GM12878 (cell line): ENCODE measurements around the gene TACC3. TPM values are rescaled to one million over a fixed set of nuclear protein-coding genes. Genes with fewer than 3 reads are reported as not detected.

ENCODE experiments used
- ATAC-seq: fragments of 200-7000 bp; cut with Tn5 transposase; 3 replicates; pipeline ENCODE4 v1.9.1; 2020; ENCODE audit warnings: mild to moderate bottlenecking, moderate library complexity
- BruUV-seq: library from RNA; stranded (reverse); fragments of 400-500 nt; replicated peaks from 2 replicates; lab custom pipeline; 2021; lab: Mats Ljungman, UMichigan
- CTCF ChIA-PET: fragments of 300-600 bp; sonication (Branson Sonifier 250); formaldehyde crosslinking; extraction: SDS; loops from one replicate; lab custom pipeline; 2021; ENCODE audit warnings: inconsistent platforms; lab: Yijun Ruan, JAX
- POLR2A ChIA-PET: fragments of 350-600 bp; formaldehyde crosslinking; extraction: SDS; loops from one replicate; lab custom pipeline; 2021; ENCODE audit warnings: inconsistent platforms; lab: Charles Lee
- RAD21 ChIA-PET: fragments of 300-600 bp; sonication (Branson Sonifier 250); formaldehyde crosslinking; loops from one replicate; lab custom pipeline; 2023; ENCODE audit warnings: antibody characterized with exemption; ENCODE audit not compliant: unreplicated experiment; lab: Charles Lee
- SMC1A ChIA-PET: fragments of 300-600 bp; sonication (Branson Sonifier 250); formaldehyde crosslinking; loops from one replicate; lab custom pipeline; 2023; ENCODE audit not compliant: unreplicated experiment, uncharacterized antibody; lab: Charles Lee
- DNase-seq: peaks from one replicate; pipeline ENCODE4 v3.0.0-alpha.2; 2011; ENCODE audit warnings: low read depth, low spot score
- FAIRE-seq: peaks from 3 replicates; lab custom pipeline; 2011; peaks lifted over from hg19 to GRCh38; lab: Jason Lieb, UNC
- H2AFZ ChIP-seq: 2 replicates; pipeline ENCODE4 v1.6.0; 2011; ENCODE audit warnings: low read depth, low read length, control low read depth; ENCODE audit not compliant: control insufficient read depth
- H3K27ac ChIP-seq: 2 replicates; pipeline ENCODE4 v1.5.1; 2011; ENCODE audit warnings: control low read depth; ENCODE audit not compliant: control insufficient read depth, insufficient read depth
- H3K27me3 ChIP-seq, 2 experiments: replicated peaks in 1 of 2; 2 replicates each; pipeline versions ENCODE4 v1.6.0 to v1.6.1; 2011; ENCODE audit warnings: low read length in 1 of 2; ENCODE audit not compliant: control insufficient read depth in 2 of 2, insufficient read depth in 2 of 2
- H3K36me3 ChIP-seq, 2 experiments: 2 replicates each; pipeline ENCODE4 v1.5.1; 2011; ENCODE audit warnings: low read length in 1 of 2; ENCODE audit not compliant: control insufficient read depth in 2 of 2, insufficient read depth in 2 of 2
- H3K4me1 ChIP-seq: 2 replicates; pipeline ENCODE4 v1.6.1; 2011; ENCODE audit warnings: mild to moderate bottlenecking, low read length, moderate library complexity, mixed read lengths; ENCODE audit not compliant: control insufficient read depth, insufficient read depth
- H3K4me2 ChIP-seq: 2 replicates; pipeline ENCODE4 v1.6.0; 2011; ENCODE audit warnings: control low read depth; ENCODE audit not compliant: control insufficient read depth, insufficient read depth
- H3K4me3 ChIP-seq: fragments of 200-600 bp; sonication (generic); 2 replicates; pipeline ENCODE4 v1.5.1; 2016
- H3K79me2 ChIP-seq: 2 replicates; pipeline ENCODE4 v1.6.0; 2011; ENCODE audit warnings: low read length; ENCODE audit not compliant: control insufficient read depth, insufficient read depth
- H3K9ac ChIP-seq: 2 replicates; pipeline ENCODE4 v1.8.0; 2011; ENCODE audit warnings: low read length, control low read depth, mixed read lengths; ENCODE audit not compliant: control insufficient read depth, insufficient read depth
- H3K9me3 ChIP-seq: replicated peaks from 3 replicates; pipeline ENCODE4 v1.5.1; 2011; ENCODE audit warnings: mild to moderate bottlenecking, low read length; ENCODE audit not compliant: control insufficient read depth, insufficient read depth
- H4K20me1 ChIP-seq: 2 replicates; pipeline ENCODE4 v1.6.0; 2011; ENCODE audit not compliant: control insufficient read depth, insufficient read depth
- MEF2A ChIP-seq: IDR thresholded peaks from 2 replicates; pipeline ENCODE4 v1.6.1; 2011; ENCODE audit warnings: low read depth, mild to moderate bottlenecking, low read length, moderate library complexity; ENCODE audit not compliant: insufficient read depth
- ZBTB40 ChIP-seq: fragments of 450-650 bp; IDR thresholded peaks from 2 replicates; pipeline ENCODE4 v1.6.1; 2016; ENCODE audit warnings: mild to moderate bottlenecking, moderate library complexity, borderline replicate concordance
- WGBS: methylation state at CpG from one replicate; pipeline ENCODE4 v1.1.6; 2016; ENCODE audit warnings: low lambda C conversion rate; ENCODE audit not compliant: insufficient replicate concordance, insufficient coverage; ENCODE audit errors: missing lambda C conversion rate; 5-methylcytosine and 5-hydroxymethylcytosine counted together
- in situ Hi-C: fragments of 300-500 bp; cut with MboI; formaldehyde crosslinking; loops from 9 replicates; pipeline ENCODE4 v1.14.3; 2018; ENCODE audit warnings: mixed read lengths
- intact Hi-C: fragments of 100-400 bp; cut with micrococcal nuclease; formaldehyde crosslinking; loops from one replicate; pipeline ENCODE4 v1.14.2; 2022; ENCODE audit not compliant: unreplicated experiment
- polyA plus RNA-seq, 11 experiments: library from polyadenylated mRNA; depleted of rRNA in 4 of 11; unstranded in 6 of 11; stranded (reverse) in 5 of 11; fragments of >200 nt; fragmentation: Nextera tagmentation in 4 of 11; fragmentation: Illumina TruSeq in 1 of 11; extraction: Ambion mirVana in 4 of 11; extraction: Trizol in 1 of 11; gene quantifications; 1 replicate in 1 of 11; 2 replicates in 10 of 11; pipeline versions ENCODE4 v1.2.1 to v1.2.3, GENCODE V29; 2011 to 2016; ENCODE audit warnings: inconsistent platforms in 2 of 11, missing spikeins in 2 of 11, low read depth in 1 of 11
- total RNA-seq, 4 experiments: library from RNA; depleted of rRNA in 3 of 4; stranded (reverse); fragments of >200 nt in 3 of 4; fragmentation: Illumina TruSeq in 1 of 4; extraction: Trizol in 1 of 4; gene quantifications; 2 replicates each; pipeline versions ENCODE4 v1.2.1 to v1.2.3, GENCODE V29; 2013 to 2021
- TF ChIP-seq, protein P1 (sequence below): fragments of 450-650 bp; formaldehyde crosslinking; IDR thresholded peaks from 2 replicates; pipeline ENCODE4 v1.5.0; 2022; ENCODE audit warnings: mild to moderate bottlenecking, missing genetic modification characterization

TACC3 gene
- total and polyA plus RNA-seq, 10 of the 15 experiments (the other 5 are each of a cell fraction or from before 2014, with no cell fraction given), result 2.8 to 121 (median 73.3) TPM

DNA sequence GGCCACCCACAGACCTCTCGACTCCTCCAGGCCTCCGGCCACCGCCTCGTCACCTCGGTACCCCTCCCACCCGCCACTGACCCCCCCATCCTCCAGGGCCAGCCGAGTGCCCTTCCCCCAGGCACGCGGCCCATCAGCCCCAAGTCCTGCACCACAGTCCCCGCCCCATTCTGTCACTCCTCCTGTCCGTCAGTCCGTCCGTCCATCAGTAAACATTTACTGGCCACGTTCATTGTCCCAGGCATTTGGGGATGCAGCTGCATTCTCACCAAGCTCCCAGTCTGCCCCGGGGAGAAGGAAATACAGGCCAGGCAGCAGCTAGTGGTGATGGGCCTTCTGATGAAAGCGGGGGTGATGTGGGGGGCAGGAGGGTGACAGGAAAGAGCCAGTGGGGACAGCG, 36.5 kb downstream of the TACC3 start:
- ATAC-seq (no peak), DNase-seq (no peak), FAIRE-seq (no peak)
- ChIA-PET RAD21 (no interaction called here), POLR2A (interaction anchor here (0.6 kb wide), 1 partner anchor 293 kb away, joined by 3 read pairs; no protein-coding TSS in a partner anchor), CTCF (no interaction called here), SMC1A (no interaction called here)
- intact Hi-C loops, result no loop called here
- no peak overlapping the region for H3K27ac ChIP-seq
- no peaks in the 10 kb centered on the region for H3K36me3 ChIP-seq
- H3K9ac ChIP-seq, result no peak overlapping the region
- no peak overlapping the region for H3K4me3 ChIP-seq
- H3K4me1 ChIP-seq, result no peaks in the 10 kb centered on the region
- 20% methylated on average over 16 of the region's 17 CpGs for WGBS
- no peaks in the 10 kb centered on the region for H3K79me2 ChIP-seq
- no peak for TF ChIP-seq MEF2A
- no peak for TF ChIP-seq ZBTB40
- TF ChIP-seq, protein P1, sequence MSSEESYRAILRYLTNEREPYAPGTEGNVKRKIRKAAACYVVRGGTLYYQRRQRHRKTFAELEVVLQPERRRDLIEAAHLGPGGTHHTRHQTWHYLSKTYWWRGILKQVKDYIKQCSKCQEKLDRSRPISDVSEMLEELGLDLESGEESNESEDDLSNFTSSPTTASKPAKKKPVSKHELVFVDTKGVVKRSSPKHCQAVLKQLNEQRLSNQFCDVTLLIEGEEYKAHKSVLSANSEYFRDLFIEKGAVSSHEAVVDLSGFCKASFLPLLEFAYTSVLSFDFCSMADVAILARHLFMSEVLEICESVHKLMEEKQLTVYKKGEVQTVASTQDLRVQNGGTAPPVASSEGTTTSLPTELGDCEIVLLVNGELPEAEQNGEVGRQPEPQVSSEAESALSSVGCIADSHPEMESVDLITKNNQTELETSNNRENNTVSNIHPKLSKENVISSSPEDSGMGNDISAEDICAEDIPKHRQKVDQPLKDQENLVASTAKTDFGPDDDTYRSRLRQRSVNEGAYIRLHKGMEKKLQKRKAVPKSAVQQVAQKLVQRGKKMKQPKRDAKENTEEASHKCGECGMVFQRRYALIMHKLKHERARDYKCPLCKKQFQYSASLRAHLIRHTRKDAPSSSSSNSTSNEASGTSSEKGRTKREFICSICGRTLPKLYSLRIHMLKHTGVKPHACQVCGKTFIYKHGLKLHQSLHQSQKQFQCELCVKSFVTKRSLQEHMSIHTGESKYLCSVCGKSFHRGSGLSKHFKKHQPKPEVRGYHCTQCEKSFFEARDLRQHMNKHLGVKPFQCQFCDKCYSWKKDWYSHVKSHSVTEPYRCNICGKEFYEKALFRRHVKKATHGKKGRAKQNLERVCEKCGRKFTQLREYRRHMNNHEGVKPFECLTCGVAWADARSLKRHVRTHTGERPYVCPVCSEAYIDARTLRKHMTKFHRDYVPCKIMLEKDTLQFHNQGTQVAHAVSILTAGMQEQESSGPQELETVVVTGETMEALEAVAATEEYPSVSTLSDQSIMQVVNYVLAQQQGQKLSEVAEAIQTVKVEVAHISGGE, result no peak
- no peak overlapping the region for H2AFZ ChIP-seq
- H4K20me1 ChIP-seq, result no peaks in the 10 kb centered on the region
- H3K27me3 ChIP-seq, result no peaks in the 10 kb centered on the region
- in situ Hi-C loops, result no loop called here
- no TSS peak for BruUV-seq
- no peaks in the 10 kb centered on the region for H3K9me3 ChIP-seq
- H3K4me2 ChIP-seq, result no peak overlapping the region
